GM19193 (cell line): ENCODE measurements around the gene DNAJB6.

ENCODE experiments used
- POLR2A ChIP-seq: IDR thresholded peaks from 4 replicates; pipeline ENCODE4 v1.6.1; 2011; ENCODE audit not compliant: insufficient read depth, insufficient read length; ENCODE audit errors: extremely low read depth

DNAJB6 gene

DNA sequence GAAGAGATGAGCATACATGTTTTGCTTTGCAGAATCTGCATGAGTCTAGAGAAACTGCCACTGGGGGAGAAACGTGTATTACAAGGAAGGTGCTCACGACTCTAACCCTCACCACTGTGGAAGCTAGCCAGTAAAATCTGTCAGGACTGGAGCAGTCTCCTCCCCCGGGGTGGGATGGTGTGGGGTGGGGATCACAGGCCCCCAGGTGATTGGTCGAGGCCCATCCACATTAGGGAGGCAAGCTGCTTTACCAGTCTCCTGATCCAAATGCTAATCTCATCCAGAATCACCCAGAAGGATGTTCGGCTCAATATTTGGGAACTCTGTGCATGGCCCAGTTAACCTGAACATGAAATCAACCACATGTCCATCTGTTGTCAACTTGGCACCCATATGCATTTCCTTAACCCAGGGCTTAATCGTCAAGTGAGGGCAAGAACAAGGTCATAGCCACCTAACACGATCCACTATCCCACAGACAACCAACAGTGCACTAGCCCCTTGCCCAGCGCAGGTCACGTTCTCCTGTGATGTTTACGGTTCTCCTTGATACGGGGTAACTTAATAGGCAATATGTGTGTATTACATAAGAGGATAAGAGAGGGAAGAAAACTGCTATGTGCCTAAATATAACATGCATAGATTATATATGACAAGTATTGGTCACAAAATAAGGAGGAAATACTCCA is 40.8 kb downstream of the DNAJB6 start:
- TF ChIP-seq POLR2A = no peak

DNA sequence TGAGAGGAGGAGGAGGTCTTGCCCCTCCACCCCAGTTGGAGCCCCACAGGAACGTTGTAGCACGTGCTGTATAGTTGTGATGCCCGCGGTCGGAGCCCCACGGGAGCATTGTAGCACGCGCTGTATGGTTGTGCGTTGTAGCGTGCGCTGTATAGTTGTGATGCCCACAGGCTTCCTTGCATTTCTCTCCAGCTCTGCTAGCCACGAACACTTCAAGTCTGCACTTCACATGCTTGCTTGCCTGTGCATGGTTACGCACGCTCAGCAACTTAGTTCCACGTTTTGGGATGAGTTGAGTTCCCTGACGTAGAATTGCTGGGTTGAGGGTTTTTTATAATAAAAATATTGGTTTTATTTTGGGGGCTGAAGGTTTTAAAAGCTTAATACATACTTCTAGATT is 41.6 kb downstream of the DNAJB6 start:
- no peak for TF ChIP-seq POLR2A

DNA sequence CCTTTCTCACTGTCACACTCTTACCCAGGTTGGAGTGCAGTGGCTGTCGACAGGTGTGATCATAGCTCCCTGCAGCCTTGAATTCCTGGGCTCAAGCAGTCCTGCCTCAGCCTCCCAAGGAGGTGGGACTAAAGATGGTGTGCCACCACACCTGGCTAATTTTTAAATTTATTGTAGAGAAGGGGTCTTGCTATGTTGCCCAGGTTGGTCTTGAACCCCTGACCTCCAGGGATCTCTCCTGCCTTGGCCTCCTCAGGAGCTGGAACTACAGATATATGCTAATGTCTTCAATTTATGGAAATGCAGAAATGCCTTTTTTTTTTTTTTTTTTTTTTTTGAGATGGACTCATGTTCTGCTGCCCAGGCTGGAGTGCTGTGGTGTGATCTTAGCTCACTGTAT is 42.7 kb downstream of the DNAJB6 start:
- no peak for TF ChIP-seq POLR2A

DNA sequence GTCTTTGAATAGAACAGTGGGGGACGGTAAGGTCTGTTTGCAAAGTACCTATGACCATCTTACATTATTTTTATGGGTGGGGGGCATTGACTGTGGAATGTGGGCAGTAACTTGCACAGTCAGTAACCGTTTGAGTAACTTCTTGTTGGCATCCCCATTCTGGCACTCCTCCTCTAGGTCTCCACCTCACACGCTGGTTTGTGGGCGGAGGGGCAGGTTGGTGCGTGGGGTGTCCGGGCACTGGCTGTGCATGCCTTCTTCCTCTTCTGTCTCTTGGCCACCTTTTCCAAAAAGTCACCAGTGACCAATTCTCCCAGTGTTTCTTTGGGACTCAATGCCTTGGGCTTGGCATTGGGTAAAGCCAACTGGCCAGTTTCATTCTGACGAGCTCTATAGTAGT is 43.6 kb downstream of the DNAJB6 start:
- TF ChIP-seq POLR2A = no peak

DNA sequence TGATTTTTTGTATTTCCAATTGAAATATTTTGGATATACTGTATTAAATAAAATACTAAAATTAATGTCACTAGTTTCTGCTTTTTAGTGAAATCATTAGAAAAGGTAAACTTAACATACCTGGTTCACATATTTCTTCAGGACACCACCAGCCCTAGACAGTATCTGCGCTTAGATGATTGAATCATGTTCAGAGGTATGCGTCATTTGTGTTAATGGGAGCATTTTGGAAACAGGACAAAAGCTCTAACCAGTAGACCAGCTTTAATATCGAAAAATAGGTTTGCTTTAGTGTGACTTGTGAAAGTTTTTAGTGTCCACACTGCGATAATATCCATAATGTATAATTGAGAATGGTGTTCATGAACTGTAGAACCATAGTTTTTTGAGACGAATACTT is 47.1 kb downstream of the DNAJB6 start:
- TF ChIP-seq POLR2A = no peak

DNA sequence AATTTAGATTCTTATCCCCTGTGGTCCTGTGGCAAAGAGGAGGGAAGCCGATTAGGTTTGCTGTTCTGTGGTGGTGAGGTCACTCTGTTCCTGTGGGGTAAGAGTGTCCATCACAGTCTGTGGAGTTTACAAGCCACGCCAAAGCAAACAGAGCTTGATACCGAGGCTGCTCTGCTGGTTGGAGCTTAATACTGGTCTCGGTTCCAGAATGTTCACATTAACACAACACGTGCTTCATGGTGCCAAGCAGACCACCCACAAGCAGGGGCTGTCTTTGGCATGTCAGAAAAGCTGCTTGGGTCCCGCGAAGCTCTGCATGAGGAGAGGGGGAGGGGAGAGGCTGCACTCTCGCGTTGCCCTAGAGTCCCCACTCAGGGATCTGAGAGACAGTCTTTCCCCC is 47.5 kb downstream of the DNAJB6 start:
- no peak for TF ChIP-seq POLR2A

DNA sequence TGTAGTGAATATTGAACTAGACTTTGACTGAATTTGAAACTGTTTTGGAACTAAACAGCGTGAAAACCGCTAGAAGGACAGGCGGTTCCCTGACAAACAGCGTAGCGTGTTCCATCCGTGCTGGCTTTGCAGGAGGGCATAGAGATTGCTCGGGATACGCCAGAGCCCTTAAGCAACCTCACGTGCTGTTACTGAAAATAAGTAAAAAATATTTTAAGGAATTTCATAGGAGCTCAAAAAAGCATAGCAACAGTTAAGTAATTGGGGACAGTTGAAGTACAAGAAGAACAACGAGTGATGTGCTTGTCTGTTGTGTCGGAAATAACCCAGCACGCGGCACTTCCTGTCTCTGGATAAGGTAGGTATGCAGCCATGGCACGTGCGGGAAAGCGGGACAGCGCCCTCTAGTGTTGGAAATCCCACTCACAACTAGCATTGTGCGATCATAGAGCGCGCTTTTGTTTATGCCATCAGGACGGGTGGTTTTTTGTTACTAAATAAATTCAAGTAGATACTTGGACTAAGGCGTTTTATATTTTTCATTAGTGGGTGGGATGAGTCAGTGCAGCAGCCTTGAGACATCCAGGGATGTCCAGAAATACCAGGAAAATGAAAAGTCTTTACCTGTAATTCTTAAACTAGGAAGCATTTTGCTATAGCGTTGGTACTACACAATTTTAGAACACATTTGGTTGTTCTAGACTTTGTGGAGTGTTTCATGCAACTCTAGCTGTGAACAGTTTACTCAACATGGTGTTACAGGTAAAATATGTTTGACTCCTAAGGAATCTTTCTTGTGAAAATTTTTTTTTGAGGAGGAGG is 50.4 kb downstream of the DNAJB6 start:
- TF ChIP-seq POLR2A = no peak

DNA sequence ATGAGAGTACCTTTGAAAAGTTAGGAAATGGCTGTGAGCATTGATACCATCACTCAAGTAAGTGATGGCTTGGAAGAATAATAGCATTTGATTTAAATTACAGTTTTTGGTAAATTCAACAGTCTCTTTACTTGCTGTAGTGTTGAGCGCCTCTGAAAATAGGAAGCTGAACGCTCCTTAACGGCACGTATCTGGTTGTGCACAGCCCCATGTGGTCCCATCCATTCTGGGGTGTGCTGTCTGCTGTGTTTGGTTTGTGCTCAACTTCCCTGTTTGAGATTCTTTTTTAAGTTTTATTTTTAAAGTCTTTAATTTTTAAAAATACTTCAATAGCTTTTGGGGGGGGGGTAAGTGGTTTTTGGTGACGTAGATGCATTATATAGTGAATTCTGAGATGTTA is 51.5 kb downstream of the DNAJB6 start:
- no peak for TF ChIP-seq POLR2A

DNA sequence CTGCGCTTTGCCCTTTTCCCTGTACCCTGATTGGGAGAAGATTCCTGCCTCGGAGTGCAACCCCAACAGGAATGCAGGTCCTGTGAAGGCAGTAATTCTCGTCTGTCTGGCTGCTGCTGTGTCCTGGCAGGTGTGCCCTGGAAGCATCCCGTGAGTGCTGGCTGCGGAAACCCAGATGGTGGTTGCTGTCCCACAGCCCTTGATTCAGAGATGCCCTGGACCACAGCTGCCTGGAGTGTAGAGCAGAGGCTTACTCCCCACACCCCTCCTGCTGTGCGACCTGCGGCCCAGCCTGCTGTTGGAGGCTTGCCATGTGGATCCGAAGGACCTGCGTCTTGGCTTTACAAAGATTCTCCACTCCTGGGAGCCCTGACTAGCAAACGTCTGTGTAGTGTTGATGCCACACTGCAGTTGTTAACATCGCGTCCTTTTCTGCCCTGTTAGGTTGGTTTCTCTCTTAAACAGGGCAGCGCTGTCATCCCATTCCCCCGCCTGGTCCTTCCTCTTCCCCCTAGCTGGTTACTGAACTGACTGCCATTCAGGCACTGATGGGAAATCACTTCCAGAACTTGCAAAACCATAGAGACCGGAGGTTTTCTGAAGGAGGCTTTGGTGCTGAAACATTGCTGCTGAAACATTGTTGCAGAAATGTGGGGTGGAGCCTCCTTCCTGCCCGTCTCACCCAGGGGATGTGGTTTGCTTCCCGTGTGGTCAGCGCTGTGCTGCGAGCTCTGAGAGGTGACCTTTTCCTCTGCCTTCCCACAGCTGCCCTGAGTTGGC is 53.3 kb downstream of the DNAJB6 start:
- TF ChIP-seq POLR2A = no peak

DNA sequence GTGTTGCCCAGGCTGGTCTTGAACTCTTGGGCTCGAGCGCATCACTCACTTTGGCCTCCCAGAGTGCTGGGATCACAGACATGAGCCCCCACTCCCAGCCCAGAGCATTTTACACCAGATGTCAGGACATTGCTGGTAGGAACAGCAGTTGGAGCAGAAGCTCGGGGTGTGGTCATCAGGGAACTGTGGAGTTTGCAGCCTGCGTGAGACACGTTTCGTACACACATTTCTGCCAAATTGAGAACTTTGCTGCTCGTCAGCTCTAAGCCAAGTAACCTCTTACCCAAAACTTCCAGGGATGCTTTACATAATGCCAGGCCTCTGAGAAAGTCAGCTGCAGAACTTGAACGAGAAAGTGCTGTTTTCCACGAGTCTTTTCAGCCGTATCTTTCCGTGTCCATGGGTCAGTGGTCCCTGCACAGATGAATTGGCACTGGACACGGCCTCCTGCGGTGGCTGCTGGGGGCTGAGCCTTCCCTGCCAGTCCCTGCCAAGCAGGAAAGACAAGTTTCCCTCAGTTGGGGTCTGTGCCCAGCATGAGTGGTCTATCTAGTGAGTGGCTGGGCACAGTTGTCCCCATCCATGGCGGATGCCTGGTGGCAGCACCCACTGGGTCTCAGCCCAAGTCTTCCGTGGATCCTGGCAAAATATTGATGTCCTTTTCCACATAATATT is 54.4 kb downstream of the DNAJB6 start:
- no peak for TF ChIP-seq POLR2A

DNA sequence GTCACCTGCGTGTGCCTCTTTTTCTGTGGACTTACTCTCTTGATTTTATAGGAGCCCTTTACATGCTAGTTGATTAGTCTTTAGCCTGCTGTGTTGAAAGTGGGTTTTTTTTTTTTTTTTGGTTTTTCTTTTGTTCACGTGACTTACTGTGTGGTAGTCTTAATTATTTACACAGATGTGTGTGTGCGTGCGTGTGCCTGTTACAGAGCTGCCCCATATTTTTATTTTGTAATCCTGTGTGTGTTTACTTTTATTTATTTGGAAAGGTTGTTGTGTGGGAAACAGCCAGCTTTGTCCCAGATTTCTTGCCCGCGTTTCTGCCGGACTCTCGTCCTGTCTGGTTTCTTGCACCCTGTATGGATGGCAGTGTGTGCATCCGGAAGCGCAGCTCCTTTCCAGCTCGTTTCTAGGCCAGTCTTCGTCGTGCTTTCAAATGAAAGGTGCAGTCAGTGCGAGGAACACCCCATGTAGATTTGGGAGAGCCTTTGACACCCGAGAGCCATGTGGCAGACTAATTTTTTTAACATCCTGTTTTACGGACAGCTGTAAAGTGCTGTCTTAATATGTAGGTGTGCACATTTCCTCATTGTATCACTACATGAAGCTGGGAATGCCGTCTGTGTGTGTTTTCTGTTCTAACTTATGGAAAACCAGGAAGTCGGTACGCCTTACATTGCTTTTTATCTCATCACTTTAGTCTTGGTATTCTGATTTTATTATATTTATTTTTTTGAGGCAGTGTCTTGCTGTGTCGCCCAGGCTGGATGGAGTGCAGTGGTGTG is 55.6 kb downstream of the DNAJB6 start:
- TF ChIP-seq POLR2A = no peak

DNA sequence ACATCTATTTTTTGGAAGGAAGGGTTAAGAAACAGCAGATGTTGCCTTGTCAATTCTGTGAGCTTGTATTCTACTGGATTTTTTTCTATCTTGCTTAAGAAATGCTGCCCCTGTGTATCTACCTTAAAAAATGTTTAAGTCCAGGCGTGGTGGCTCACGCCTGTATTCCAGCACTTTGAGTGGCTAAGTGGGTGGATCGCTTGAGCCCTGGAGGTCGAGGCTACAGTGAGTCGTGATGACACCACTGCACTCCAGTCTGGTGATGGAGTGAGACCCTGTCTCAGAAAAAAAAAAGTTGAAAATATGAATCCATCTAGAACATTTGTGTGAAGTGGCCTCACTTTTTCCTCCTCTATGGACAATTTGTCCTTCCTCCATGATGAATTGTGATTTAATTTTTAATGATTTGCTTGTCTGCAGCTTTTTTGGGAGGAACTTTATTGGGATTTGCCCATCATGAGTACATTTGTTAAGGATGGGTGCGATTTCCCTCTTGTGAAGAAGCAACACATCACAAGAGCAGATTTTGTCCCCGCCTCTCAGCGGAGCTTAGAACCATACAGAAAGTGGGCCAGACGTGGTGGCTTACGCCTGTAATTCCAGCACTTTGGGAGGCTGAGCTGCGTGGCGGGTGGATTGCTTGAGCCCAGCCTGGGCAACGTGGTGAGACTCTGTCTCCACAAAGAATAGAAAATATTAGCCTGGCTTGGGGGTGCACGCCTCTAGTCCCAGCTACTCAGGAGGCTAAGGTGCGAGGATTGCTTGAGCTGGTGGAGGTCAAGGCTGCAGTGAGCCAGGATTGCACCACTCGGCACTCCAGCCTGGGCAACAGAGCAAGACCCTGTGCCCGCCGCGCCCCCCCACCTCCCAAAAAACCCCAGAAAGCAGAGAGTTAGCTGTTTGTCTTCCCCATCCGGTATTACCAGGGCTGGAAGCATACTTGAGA is 57.7 kb downstream of the DNAJB6 start:
- no peak for TF ChIP-seq POLR2A

DNA sequence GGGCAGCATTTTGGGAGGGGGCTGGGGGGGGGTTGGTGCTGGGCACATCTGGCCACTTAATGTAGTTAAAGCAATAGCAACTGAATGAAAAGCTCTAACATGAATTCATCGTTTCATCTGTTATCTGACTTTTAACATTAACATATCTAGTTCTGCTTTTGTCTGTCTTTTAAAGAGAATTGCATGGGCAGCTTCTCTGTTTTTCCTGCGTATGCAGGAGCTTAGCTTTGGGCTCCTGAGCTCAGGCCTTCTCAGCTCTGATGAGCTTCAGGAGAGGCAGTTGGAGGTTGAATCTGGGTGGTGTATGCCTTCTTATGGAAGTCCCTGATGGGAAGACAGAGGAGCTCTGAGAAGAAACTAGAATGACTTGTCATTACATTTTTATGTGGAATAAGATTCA is 58.4 kb downstream of the DNAJB6 start:
- TF ChIP-seq POLR2A = no peak

DNA sequence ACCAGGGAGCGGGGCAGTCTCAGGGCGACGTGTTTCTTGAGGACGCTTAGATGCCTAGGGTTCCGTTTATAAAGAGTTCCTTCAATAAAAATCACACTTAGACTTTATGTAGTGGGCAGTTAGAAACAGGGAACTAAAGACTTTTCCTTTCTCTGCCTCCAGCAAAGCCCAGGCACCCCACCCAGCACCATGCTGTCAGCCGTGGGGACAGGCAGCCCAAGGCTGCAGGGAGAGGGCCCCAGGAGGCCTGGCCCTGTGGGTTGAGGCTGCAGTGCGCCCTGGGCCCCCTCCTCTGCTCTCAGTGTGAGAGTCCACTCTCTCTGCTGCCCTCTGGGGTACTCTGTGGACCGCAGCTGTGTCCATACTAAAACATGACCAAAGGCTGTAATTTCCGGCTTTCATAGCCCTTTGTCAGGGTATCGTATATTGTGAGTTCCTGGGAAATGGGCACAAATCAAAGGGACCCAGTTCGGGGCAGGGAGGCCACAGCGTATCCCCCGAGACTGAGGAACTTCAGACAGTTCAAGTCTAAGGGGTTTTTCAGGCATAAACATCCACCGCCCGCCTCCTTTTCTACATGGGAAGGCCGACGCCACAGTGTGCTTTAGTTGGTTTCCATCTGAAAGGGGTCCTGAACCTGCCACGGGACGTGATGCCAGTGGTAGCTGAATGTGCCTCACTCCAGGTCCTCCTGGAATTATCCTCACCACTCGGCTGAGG is 59.7 kb downstream of the DNAJB6 start:
- no peak for TF ChIP-seq POLR2A
